Measurements from ENCODE around the gene TXNDC17.
A peak's percentile ranks its signal among the peaks of the same experiment; 100 is the strongest.

Gene TXNDC17

GRCh38 chr17:6666077-6666521, 25.2 kb downstream of the TXNDC17 start:
- peak; percentile 11 for DNase-seq

- no peak for DNase-seq
Observed at GRCh38 chr17:6666557-6666956, 25.7 kb downstream of the TXNDC17 start.

- DNase-seq = no peak
Observed at GRCh38 chr17:6667516-6667915, 26.7 kb downstream of the TXNDC17 start.

- DNase-seq = no peak
Observed at GRCh38 chr17:6668219-6668618, 27.4 kb downstream of the TXNDC17 start.

- DNase-seq = no peak
Observed at GRCh38 chr17:6668727-6669425, 28.0 kb downstream of the TXNDC17 start.

- DNase-seq = no peak
Observed at GRCh38 chr17:6669479-6670212, 28.8 kb downstream of the TXNDC17 start.

GRCh38 chr17:6670571-6670970, 29.7 kb downstream of the TXNDC17 start:
- no peak for DNase-seq

- DNase-seq = no peak
Observed at GRCh38 chr17:6670999-6671398, 30.1 kb downstream of the TXNDC17 start.

- DNase-seq = no peak
Observed at GRCh38 chr17:6671431-6671830, 30.6 kb downstream of the TXNDC17 start.

GRCh38 chr17:6674586-6674985, 33.7 kb downstream of the TXNDC17 start:
- no peak for DNase-seq

GRCh38 chr17:6675201-6675825, 34.5 kb downstream of the TXNDC17 start:
- DNase-seq = no peak

GRCh38 chr17:6676802-6677157, 35.9 kb downstream of the TXNDC17 start:
- no peak for DNase-seq

- DNase-seq = no peak
Observed at GRCh38 chr17:6677158-6677831, 36.4 kb downstream of the TXNDC17 start.

GRCh38 chr17:6677946-6678345, 37.1 kb downstream of the TXNDC17 start:
- no peak for DNase-seq

- no peak for DNase-seq
Observed at GRCh38 chr17:6679241-6679640, 38.4 kb downstream of the TXNDC17 start.

- DNase-seq = no peak
Observed at GRCh38 chr17:6681176-6681575, 40.3 kb downstream of the TXNDC17 start.

GRCh38 chr17:6681671-6682070, 40.8 kb downstream of the TXNDC17 start:
- DNase-seq = no peak

GRCh38 chr17:6682339-6682738, 41.5 kb downstream of the TXNDC17 start:
- DNase-seq = no peak

GRCh38 chr17:6683081-6683684, 42.3 kb downstream of the TXNDC17 start:
- DNase-seq = no peak

- no peak for DNase-seq
Observed at GRCh38 chr17:6683730-6684459, 43.0 kb downstream of the TXNDC17 start.

- DNase-seq = no peak
Observed at GRCh38 chr17:6684460-6684783, 43.6 kb downstream of the TXNDC17 start.
